H9 (cell line): ENCODE results near the gene ATRN. TPM values are rescaled to one million over a fixed set of nuclear protein-coding genes. Genes with fewer than 3 reads are reported as not detected.
"Not testable (repeated sequence)": the region's sequence is repeated elsewhere in the genome, so short reads cannot be mapped to it uniquely, and the experiment has no call there.

Experiments
- DNase-seq: peaks from one replicate; pipeline ENCODE4 v3.0.0-alpha.2; 2017
- H2AFZ ChIP-seq: one replicate; pipeline ENCODE4 v1.6.1; 2013; ENCODE audit warnings: mild to moderate bottlenecking, low read length, control low read depth, moderate library complexity
- H2AK5ac ChIP-seq: 2 replicates; pipeline ENCODE4 v1.6.1; 2013; ENCODE audit warnings: low read length, control low read depth, mixed read lengths; ENCODE audit not compliant: insufficient read length
- H2BK120ac ChIP-seq: one replicate; pipeline ENCODE4 v1.6.1; 2013; ENCODE audit warnings: low read depth, mild to moderate bottlenecking, low read length, control low read depth, inconsistent platforms; ENCODE audit not compliant: poor library complexity, severe bottlenecking
- H2BK12ac ChIP-seq: 2 replicates; pipeline ENCODE4 v1.6.1; 2013; ENCODE audit warnings: low read length, control low read depth, mixed read lengths, low read depth; ENCODE audit not compliant: insufficient read length
- H2BK15ac ChIP-seq: 2 replicates; pipeline ENCODE4 v1.6.1; 2013; ENCODE audit warnings: low read depth, low read length, control low read depth
- H2BK20ac ChIP-seq: one replicate; pipeline ENCODE4 v1.6.1; 2013; ENCODE audit warnings: low read depth, mild to moderate bottlenecking, low read length, control low read depth, inconsistent platforms; ENCODE audit not compliant: poor library complexity, severe bottlenecking
- H2BK5ac ChIP-seq: 2 replicates; pipeline ENCODE4 v1.6.1; 2013; ENCODE audit warnings: low read length, control low read depth, mixed read lengths; ENCODE audit not compliant: insufficient read length
- H3K14ac ChIP-seq: 2 replicates; pipeline ENCODE4 v1.6.1; 2013; ENCODE audit warnings: low read length, control low read depth; ENCODE audit not compliant: insufficient read depth
- H3K18ac ChIP-seq: 2 replicates; pipeline ENCODE4 v1.6.1; 2013; ENCODE audit warnings: low read depth, mild to moderate bottlenecking, mixed read lengths, low read length, control low read depth; ENCODE audit not compliant: insufficient read length
- H3K23ac ChIP-seq: 2 replicates; pipeline ENCODE4 v1.6.1; 2013; ENCODE audit warnings: low read length, control low read depth, mixed read lengths, low read depth; ENCODE audit not compliant: insufficient read length
- H3K23me2 ChIP-seq: 2 replicates; pipeline ENCODE4 v1.6.1; 2013; ENCODE audit warnings: low read depth, mild to moderate bottlenecking, mixed read lengths, low read length, control low read depth; ENCODE audit not compliant: insufficient read length, poor library complexity, severe bottlenecking
- H3K27ac ChIP-seq: 2 replicates; pipeline ENCODE4 v1.5.1; 2013; ENCODE audit warnings: low read length, control low read depth, mixed read lengths, low read depth; ENCODE audit not compliant: insufficient read length
- H3K27me3 ChIP-seq: 2 replicates; pipeline ENCODE4 v1.6.1; 2013; ENCODE audit warnings: low read length, control low read depth, inconsistent platforms; ENCODE audit not compliant: insufficient read depth
- H3K4ac ChIP-seq: 2 replicates; pipeline ENCODE4 v1.6.1; 2013; ENCODE audit warnings: low read depth, mild to moderate bottlenecking, control low read depth, inconsistent platforms, low read length, moderate library complexity
- H3K4me1 ChIP-seq: 2 replicates; pipeline ENCODE4 v1.6.1; 2013; ENCODE audit warnings: low read length, control low read depth, inconsistent platforms; ENCODE audit not compliant: insufficient read depth
- H3K4me2 ChIP-seq: 2 replicates; pipeline ENCODE4 v1.6.1; 2013; ENCODE audit warnings: low read length, control low read depth, mixed read lengths; ENCODE audit not compliant: insufficient read length, insufficient read depth
- H3K56ac ChIP-seq: 2 replicates; pipeline ENCODE4 v1.6.1; 2013; ENCODE audit warnings: low read depth, mild to moderate bottlenecking, mixed read lengths, low read length, control low read depth; ENCODE audit not compliant: insufficient read length
- H3K79me1 ChIP-seq: 2 replicates; pipeline ENCODE4 v1.6.1; 2013; ENCODE audit warnings: low read depth, mild to moderate bottlenecking, moderate library complexity, low read length, control low read depth, inconsistent platforms; ENCODE audit not compliant: insufficient read depth, poor library complexity, severe bottlenecking
- H3K79me2 ChIP-seq: 2 replicates; pipeline ENCODE4 v1.6.1; 2013; ENCODE audit warnings: low read length, control low read depth, inconsistent platforms; ENCODE audit not compliant: insufficient read depth
- H3K9ac ChIP-seq: 2 replicates; pipeline ENCODE4 v1.6.1; 2013; ENCODE audit warnings: low read length, control low read depth, mixed read lengths; ENCODE audit not compliant: insufficient read length; ENCODE audit errors: extremely low read depth
- H3K9me3 ChIP-seq: one replicate; pipeline ENCODE4 v1.6.1; 2013; ENCODE audit warnings: low read depth, low read length, inconsistent platforms; ENCODE audit not compliant: control insufficient read depth
- H3T11ph ChIP-seq: one replicate; pipeline ENCODE4 v1.6.1; 2013; ENCODE audit warnings: mild to moderate bottlenecking, low read length, control low read depth, inconsistent platforms
- H4K20me1 ChIP-seq: one replicate; pipeline ENCODE4 v1.6.1; 2013; ENCODE audit not compliant: control insufficient read depth, insufficient read length, insufficient read depth
- H4K5ac ChIP-seq: 2 replicates; pipeline ENCODE4 v1.6.1; 2013; ENCODE audit warnings: low read depth, mild to moderate bottlenecking, mixed read lengths, low read length, control low read depth; ENCODE audit not compliant: insufficient read length
- H4K8ac ChIP-seq: replicated peaks from 2 replicates; pipeline ENCODE4 v1.6.1; 2013; ENCODE audit warnings: low read length, control low read depth, mixed read lengths, low read depth; ENCODE audit not compliant: insufficient read length
- H4K91ac ChIP-seq: 2 replicates; pipeline ENCODE4 v1.6.1; 2013; ENCODE audit warnings: low read depth, mild to moderate bottlenecking, moderate library complexity, mixed read lengths, low read length, control low read depth; ENCODE audit not compliant: insufficient read length
- H3K27ac Mint-ChIP-seq, 3 experiments: 2 replicates in 2 of 3; 3 replicates in 1 of 3; pipeline ENCODE4 v1.8.0; 2020 to 2021; ENCODE audit warnings: mixed read lengths in 3 of 3, mild to moderate bottlenecking in 1 of 3, moderate library complexity in 1 of 3
- H3K27me3 Mint-ChIP-seq: 2 replicates; pipeline ENCODE4 v1.8.0; 2021; ENCODE audit warnings: low read depth, mild to moderate bottlenecking, moderate library complexity, mixed read lengths
- H3K36me3 Mint-ChIP-seq, 3 experiments: 2 replicates in 2 of 3; 3 replicates in 1 of 3; pipeline ENCODE4 v1.8.0; 2020 to 2021; ENCODE audit warnings: low read depth in 3 of 3, mixed read lengths in 3 of 3; ENCODE audit not compliant: insufficient read depth in 1 of 3
- H3K4me1 Mint-ChIP-seq, 2 experiments: 2 replicates each; pipeline ENCODE4 v1.8.0; 2020; ENCODE audit warnings: mixed read lengths in 2 of 2
- H3K4me3 Mint-ChIP-seq, 2 experiments: 2 replicates in 1 of 2; 3 replicates in 1 of 2; pipeline ENCODE4 v1.8.0; 2020 to 2021; ENCODE audit warnings: mild to moderate bottlenecking in 2 of 2, mixed read lengths in 2 of 2, moderate library complexity in 1 of 2
- H3K9me3 Mint-ChIP-seq, 2 experiments: 2 replicates in 1 of 2; 3 replicates in 1 of 2; pipeline ENCODE4 v1.8.0; 2020; ENCODE audit warnings: mild to moderate bottlenecking in 2 of 2, mixed read lengths in 2 of 2, moderate library complexity in 1 of 2
- CTCF ChIP-seq: fragments of 200-600 bp; sonication (generic); conservative IDR thresholded peaks from 3 replicates; pipeline ENCODE4 v1.8.0; 2021; ENCODE audit warnings: antibody characterized with exemption, mild to moderate bottlenecking
- WGBS: extraction: QIAGEN DNeasy Blood & Tissue Kit; methylation state at CpG from one replicate; pipeline ENCODE4 v1.1.7; 2013; ENCODE audit warnings: missing lambda C conversion rate, low lambda C conversion rate, mixed read lengths; ENCODE audit not compliant: insufficient read length; ENCODE audit errors: extremely low coverage; 5-methylcytosine and 5-hydroxymethylcytosine counted together
- total RNA-seq: library from RNA; stranded (reverse); gene quantifications from 2 replicates; pipeline ENCODE4 v1.2.1, GENCODE V29; 2021

The ATRN gene
- total RNA-seq, 1 experiment from 2014 or later = 23.1 TPM

GRCh38 chr20:3423126-3423525 is 47.7 kb upstream of the ATRN start:
- no CpG with 5 or more reads among the region's 5 CpGs for WGBS
- H2AFZ ChIP-seq = no peak overlapping the region

GRCh38 chr20:3426766-3427165 is 44.1 kb upstream of the ATRN start:
- H3K4me3 Mint-ChIP-seq, H3K79me2 ChIP-seq, H3K23ac ChIP-seq, H2BK15ac ChIP-seq, H4K91ac ChIP-seq, H3K9ac ChIP-seq, H3K4me1 ChIP-seq, H3T11ph ChIP-seq, H2BK5ac ChIP-seq, H3K23me2 ChIP-seq, H3K9me3 ChIP-seq, H2BK12ac ChIP-seq, H3K9me3 Mint-ChIP-seq, H3K4ac ChIP-seq, H4K8ac ChIP-seq, H3K27ac Mint-ChIP-seq, DNase-seq, H2BK20ac ChIP-seq, H3K56ac ChIP-seq, H3K27ac ChIP-seq, H3K18ac ChIP-seq, H4K5ac ChIP-seq, H3K27me3 Mint-ChIP-seq, H3K79me1 ChIP-seq, H2AFZ ChIP-seq, H2AK5ac ChIP-seq, H3K27me3 ChIP-seq, H3K4me2 ChIP-seq, H3K36me3 Mint-ChIP-seq, H2BK120ac ChIP-seq, H3K14ac ChIP-seq, H4K20me1 ChIP-seq: not testable (repeated sequence)
- WGBS = no CpG with 5 or more reads among the region's 4 CpGs
- H3K4me1 Mint-ChIP-seq = peaks cover 14 to 18% of the 10 kb centered on the region in 2 experiments

More at GRCh38 chr20:3423126-3423525, 47.7 kb upstream of the ATRN start:
- no peak overlapping the region for H2BK15ac ChIP-seq
- H3K9ac ChIP-seq = no peak overlapping the region
- Mint-ChIP-seq H3K4me3 (no peak overlapping the region; a peak in 1 of 5 replicates), H3K27ac (peak overlapping the region in 2 of 3 experiments; percentile 68 to 92; a peak in 4 of 7 replicates), H3K9me3 (peaks cover 0 to 1% of the 10 kb centered on the region in 2 experiments; a peak in 2 of 5 replicates), H3K4me1 (peaks cover 14 to 19% of the 10 kb centered on the region in 2 experiments), H3K27me3 (peaks cover 1% of the 10 kb centered on the region; the same call in 1 of the 2 replicates), H3K36me3 (no peaks in the 10 kb centered on the region)
- no peak for TF ChIP-seq CTCF
- no peak overlapping the region for H2BK12ac ChIP-seq
- H3T11ph ChIP-seq = no peak overlapping the region
- H3K27me3 ChIP-seq = no peaks in the 10 kb centered on the region
- no peak overlapping the region for H4K91ac ChIP-seq
- H3K79me1 ChIP-seq = no peaks in the 10 kb centered on the region
- no peaks in the 10 kb centered on the region for H3K9me3 ChIP-seq
- no peaks in the 10 kb centered on the region; the same call in 1 of the 2 replicates for H3K4me1 ChIP-seq
- H3K79me2 ChIP-seq = no peaks in the 10 kb centered on the region
- H3K4ac ChIP-seq = no peak overlapping the region
- no peak overlapping the region for H4K8ac ChIP-seq
- no peaks in the 10 kb centered on the region for H4K20me1 ChIP-seq
- H3K23ac ChIP-seq = no peak overlapping the region
- no peaks in the 10 kb centered on the region for H3K23me2 ChIP-seq
- H4K5ac ChIP-seq = no peak overlapping the region
- H2BK20ac ChIP-seq = no peak overlapping the region
- H2AK5ac ChIP-seq = no peak overlapping the region
- H3K27ac ChIP-seq = no peak overlapping the region
- no peak overlapping the region for H3K14ac ChIP-seq
- no peak overlapping the region for H3K18ac ChIP-seq
- H3K56ac ChIP-seq = no peak overlapping the region
- no peak overlapping the region for H3K4me2 ChIP-seq
- no peak overlapping the region for H2BK120ac ChIP-seq
- H2BK5ac ChIP-seq = no peak overlapping the region
- DNase-seq = peak; percentile 34
